Gastroesophageal sphincter (tissue), 4 donors: ENCODE measurements around the gene DAP. TPM values are rescaled to one million over a fixed set of nuclear protein-coding genes. Genes with fewer than 3 reads are reported as not detected.
"Not testable (repeated sequence)": the region's sequence is repeated elsewhere in the genome, so short reads cannot be mapped to it uniquely, and the experiment has no call there.

ENCODE experiments used
- ATAC-seq: fragments of 150-250 bp; one replicate; pipeline ENCODE4 v1.9.1; 2016; ENCODE audit warnings: mild to moderate bottlenecking, moderate library complexity
- H3K27ac ChIP-seq, 4 donors: fragments of 200-600 bp; sonication (generic) in 3 of 4; 1 replicate in 3 of 4; 2 replicates in 1 of 4; pipeline ENCODE4 v1.5.1; 2016 to 2019
- H3K27me3 ChIP-seq: fragments of 200-600 bp; sonication (generic); one replicate; pipeline ENCODE4 v1.5.1; 2019
- H3K36me3 ChIP-seq, 2 donors: fragments of 200-600 bp; sonication (generic); one replicate each; pipeline ENCODE4 v1.5.1; 2019; ENCODE audit warnings: control low read depth in 1 of 2
- H3K4me1 ChIP-seq, 3 donors: fragments of 200-600 bp; sonication (generic); 1 replicate in 2 of 3; 2 replicates in 1 of 3; pipeline ENCODE4 v1.5.1; 2016 to 2019; ENCODE audit warnings: control low read depth in 2 of 3
- H3K4me3 ChIP-seq, 2 donors: fragments of 200-600 bp; sonication (generic); one replicate each; pipeline ENCODE4 v1.5.1; 2019; ENCODE audit warnings: mild to moderate bottlenecking in 1 of 2, moderate library complexity in 1 of 2
- H3K9me3 ChIP-seq, 3 donors: fragments of 200-600 bp; sonication (generic); one replicate each; pipeline ENCODE4 v1.5.1; 2017 to 2019; ENCODE audit warnings: control low read depth in 2 of 3
- CTCF ChIP-seq, 4 experiments: fragments of 200-600 bp in 2 of 4; fragments of 450-650 bp in 2 of 4; sonication (generic) in 1 of 4; IDR thresholded peaks; one replicate each; pipeline ENCODE4 v1.5.1; 2017 to 2019; ENCODE audit warnings: antibody characterized with exemption in 4 of 4, mild to moderate bottlenecking in 2 of 4, moderate library complexity in 2 of 4
- EP300 ChIP-seq: sonication (generic); formaldehyde crosslinking; IDR thresholded peaks from one replicate; pipeline ENCODE4 v1.6.1; 2017; ENCODE audit warnings: antibody characterized with exemption, mild to moderate bottlenecking
- POLR2A ChIP-seq, 2 donors: fragments of 450-650 bp; IDR thresholded peaks; one replicate each; pipeline ENCODE4 v1.6.1; 2017; ENCODE audit warnings: antibody characterized with exemption in 2 of 2, mild to moderate bottlenecking in 2 of 2, moderate library complexity in 1 of 2
- POLR2AphosphoS5 ChIP-seq: sonication (generic); formaldehyde crosslinking; IDR thresholded peaks from one replicate; pipeline ENCODE4 v1.6.1; 2017; ENCODE audit warnings: antibody characterized with exemption
- WGBS, 2 donors: methylation state at CpG; one replicate each; pipeline ENCODE4 v1.1.5; 2018; ENCODE audit warnings: low coverage in 1 of 2; 5-methylcytosine and 5-hydroxymethylcytosine counted together
- total RNA-seq, 4 donors: library from RNA; depleted of rRNA; stranded (reverse); fragments of >200 nt; gene quantifications; one replicate each; pipeline ENCODE4 v1.1.0, GENCODE V29; 2016

DAP gene
- total RNA-seq, 4 donors from 2014 or later = 21.8 to 41.9 (median 36.0) TPM

GRCh38 chr5:10642367-10642766 lies 118.7 kb downstream of the DAP start:
- no peak for ATAC-seq
- WGBS, 2 donors = 51 to 72% methylated on average over 7 of the region's 7 CpGs
- no peaks in the 10 kb centered on the region for H3K36me3 ChIP-seq
- H3K4me1 ChIP-seq = no peaks in the 10 kb centered on the region
- no peak for TF ChIP-seq EP300
- H3K27me3 ChIP-seq = peaks cover 18% of the 10 kb centered on the region
- H3K4me3 ChIP-seq = no peak overlapping the region
- H3K9me3 ChIP-seq = no peaks in the 10 kb centered on the region
- no peak overlapping the region for H3K27ac ChIP-seq

DNA sequence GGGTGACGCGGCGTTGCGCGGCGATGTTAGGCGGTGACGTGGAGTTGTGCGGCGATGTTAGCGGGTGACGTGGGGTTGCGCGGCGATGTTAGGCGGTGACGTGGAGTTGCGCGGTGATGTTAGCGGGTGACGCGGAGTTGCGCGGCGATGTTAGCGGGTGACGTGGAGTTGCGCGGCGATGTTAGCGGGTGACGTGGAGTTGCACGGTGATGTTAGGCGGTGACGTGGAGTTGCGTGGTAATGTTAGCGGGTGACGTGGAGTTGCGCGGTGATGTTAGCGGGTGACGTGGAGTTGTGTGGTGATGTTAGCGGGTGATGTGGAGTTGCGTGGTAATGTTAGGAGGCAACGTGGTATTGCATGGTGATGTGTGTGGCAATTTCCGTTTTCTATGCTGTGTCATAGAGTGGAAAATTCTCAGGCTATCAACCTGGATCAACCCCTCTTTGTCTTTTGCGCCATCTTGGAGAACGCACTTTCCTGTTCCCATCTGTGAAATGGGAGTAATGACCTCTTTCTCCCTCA lies 121.1 kb downstream of the DAP start:
- H3K27ac ChIP-seq = no peak overlapping the region
- no peak for ATAC-seq
- no peaks in the 10 kb centered on the region for H3K9me3 ChIP-seq
- no peaks in the 10 kb centered on the region for H3K36me3 ChIP-seq
- no peak for TF ChIP-seq CTCF (IDR thresholded peaks at IDR 0.05)
- TF ChIP-seq EP300 = no peak
- TF ChIP-seq POLR2AphosphoS5 = no peak
- TF ChIP-seq POLR2A (IDR thresholded peaks at IDR 0.05) = no peak
- no peaks in the 10 kb centered on the region for H3K4me1 ChIP-seq
- H3K27me3 ChIP-seq = peaks cover 38% of the 10 kb centered on the region
- 90 to 97% methylated on average over 7 to 11 of the region's 48 CpGs for WGBS, 2 donors
- no peak overlapping the region for H3K4me3 ChIP-seq

- not testable (repeated sequence) for H3K27ac ChIP-seq, H3K4me3 ChIP-seq, ATAC-seq, H3K36me3 ChIP-seq, H3K4me1 ChIP-seq, H3K9me3 ChIP-seq
- WGBS, 2 donors = 60 to 81% methylated on average over 8 to 16 of the region's 48 CpGs
- peaks cover 47% of the 10 kb centered on the region for H3K27me3 ChIP-seq
These were observed 122.3 kb downstream of the DAP start for GRCh38 chr5:10638723-10639122.

- Histone ChIP-seq H3K36me3 (no peaks in the 10 kb centered on the region), H3K27me3 (peaks cover 49% of the 10 kb centered on the region)
- TF ChIP-seq POLR2AphosphoS5 = no peak
- TF ChIP-seq CTCF (IDR thresholded peaks at IDR 0.05) = no peak
- no peak for TF ChIP-seq EP300
- no peak for TF ChIP-seq POLR2A (IDR thresholded peaks at IDR 0.05)
These were observed 123.1 kb downstream of the DAP start for GRCh38 chr5:10637944-10638343.

DNA sequence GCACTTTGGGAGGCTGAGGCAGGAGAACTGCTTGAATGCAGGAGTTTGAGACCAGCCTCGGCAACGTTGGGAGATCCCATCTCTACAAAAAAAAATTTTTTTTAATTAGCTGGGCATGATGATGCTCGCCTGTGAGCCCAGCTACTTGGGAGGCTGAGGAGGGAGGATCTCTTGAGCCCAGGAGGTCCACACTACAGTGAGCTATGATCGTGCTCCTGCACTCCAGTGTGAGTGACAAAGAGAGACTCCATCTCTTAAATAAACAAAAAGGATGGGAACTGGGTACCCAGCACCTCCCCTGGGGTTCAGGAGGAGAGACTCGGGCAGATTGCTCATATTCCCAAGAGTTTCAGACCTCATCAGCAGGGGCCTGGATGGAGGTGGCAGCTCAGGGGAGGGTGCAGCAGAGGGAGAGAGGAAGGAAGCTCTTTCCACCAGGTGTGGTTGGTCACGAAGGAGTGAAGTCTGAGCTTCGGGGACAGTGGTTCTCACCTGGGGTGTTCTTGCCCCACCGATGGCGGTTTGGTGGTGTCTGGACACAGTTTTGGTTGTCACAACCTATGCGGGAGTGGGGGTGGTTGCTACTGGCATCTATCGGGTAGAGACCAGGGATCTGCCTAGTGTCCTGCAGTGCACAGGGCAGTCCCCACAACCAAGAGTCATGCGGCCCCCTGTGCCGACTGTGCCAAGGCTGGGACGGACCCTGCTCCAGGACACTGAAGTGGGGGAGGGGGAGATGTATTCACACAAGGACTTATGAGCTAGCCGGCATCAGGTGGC lies 124.5 kb downstream of the DAP start:
- H3K4me3 ChIP-seq = no peak overlapping the region
- TF ChIP-seq CTCF (IDR thresholded peaks at IDR 0.05) = no peak
- no peak for TF ChIP-seq POLR2AphosphoS5
- TF ChIP-seq POLR2A (IDR thresholded peaks at IDR 0.05) = no peak
- no peak for TF ChIP-seq EP300
- no peaks in the 10 kb centered on the region for H3K4me1 ChIP-seq
- no peaks in the 10 kb centered on the region for H3K9me3 ChIP-seq
- no peaks in the 10 kb centered on the region for H3K36me3 ChIP-seq
- no peak overlapping the region for H3K27ac ChIP-seq
- ATAC-seq = no peak
- 59 to 71% methylated on average over 4 to 8 of the region's 15 CpGs for WGBS, 2 donors
- H3K27me3 ChIP-seq = peaks cover 59% of the 10 kb centered on the region

More at GRCh38 chr5:10637944-10638343, 123.1 kb downstream of the DAP start:
- no peak overlapping the region for H3K27ac ChIP-seq
- WGBS, 2 donors = 50 to 59% methylated on average over 2 to 8 of the region's 10 CpGs
- no peak overlapping the region for H3K4me3 ChIP-seq
- no peaks in the 10 kb centered on the region for H3K9me3 ChIP-seq
- no peak for ATAC-seq
- no peaks in the 10 kb centered on the region for H3K4me1 ChIP-seq

DNA sequence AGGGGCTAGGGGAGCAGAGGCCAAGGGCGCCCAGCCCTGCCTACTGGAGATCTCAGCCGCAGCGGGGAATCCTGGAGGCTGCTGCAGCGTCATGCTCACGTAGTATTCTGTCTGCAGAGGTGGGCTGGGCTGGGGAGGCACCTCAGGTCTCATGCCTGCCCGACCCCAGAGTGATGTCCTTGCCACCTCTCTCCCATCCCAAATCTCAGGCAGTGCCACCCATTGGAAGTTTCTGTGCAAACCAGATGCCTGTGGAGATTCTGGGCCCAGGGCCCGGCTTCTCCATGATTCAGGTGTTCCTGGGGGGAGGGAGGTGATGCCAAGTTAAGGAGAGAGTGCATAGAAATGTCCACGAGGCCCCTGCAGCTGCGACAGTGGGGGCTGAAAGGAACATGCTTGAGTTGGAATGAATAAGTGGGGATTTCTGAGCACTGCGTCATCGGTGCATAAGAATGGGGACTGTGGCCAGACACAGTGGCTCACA lies 125.1 kb downstream of the DAP start:
- TF ChIP-seq EP300 = no peak
- no peak for TF ChIP-seq CTCF (IDR thresholded peaks at IDR 0.05)
- TF ChIP-seq POLR2AphosphoS5 = no peak
- TF ChIP-seq POLR2A (IDR thresholded peaks at IDR 0.05) = no peak
- Histone ChIP-seq H3K4me1 (no peaks in the 10 kb centered on the region), H3K9me3 (no peaks in the 10 kb centered on the region), H3K27ac (no peak overlapping the region), H3K36me3 (no peaks in the 10 kb centered on the region), H3K27me3 (peaks cover 59% of the 10 kb centered on the region), H3K4me3 (no peak overlapping the region)
- 43 to 100% methylated on average over 1 to 8 of the region's 11 CpGs for WGBS, 2 donors
- ATAC-seq = no peak
